ENCODE results near the gene SPIN1.

The SPIN1 gene

GRCh38 chr9:88501086-88501485 is 112.8 kb downstream of the SPIN1 start:
- DNase-seq, result no peak

GRCh38 chr9:88502552-88503034 is 114.3 kb downstream of the SPIN1 start:
- no peak for DNase-seq

DNA sequence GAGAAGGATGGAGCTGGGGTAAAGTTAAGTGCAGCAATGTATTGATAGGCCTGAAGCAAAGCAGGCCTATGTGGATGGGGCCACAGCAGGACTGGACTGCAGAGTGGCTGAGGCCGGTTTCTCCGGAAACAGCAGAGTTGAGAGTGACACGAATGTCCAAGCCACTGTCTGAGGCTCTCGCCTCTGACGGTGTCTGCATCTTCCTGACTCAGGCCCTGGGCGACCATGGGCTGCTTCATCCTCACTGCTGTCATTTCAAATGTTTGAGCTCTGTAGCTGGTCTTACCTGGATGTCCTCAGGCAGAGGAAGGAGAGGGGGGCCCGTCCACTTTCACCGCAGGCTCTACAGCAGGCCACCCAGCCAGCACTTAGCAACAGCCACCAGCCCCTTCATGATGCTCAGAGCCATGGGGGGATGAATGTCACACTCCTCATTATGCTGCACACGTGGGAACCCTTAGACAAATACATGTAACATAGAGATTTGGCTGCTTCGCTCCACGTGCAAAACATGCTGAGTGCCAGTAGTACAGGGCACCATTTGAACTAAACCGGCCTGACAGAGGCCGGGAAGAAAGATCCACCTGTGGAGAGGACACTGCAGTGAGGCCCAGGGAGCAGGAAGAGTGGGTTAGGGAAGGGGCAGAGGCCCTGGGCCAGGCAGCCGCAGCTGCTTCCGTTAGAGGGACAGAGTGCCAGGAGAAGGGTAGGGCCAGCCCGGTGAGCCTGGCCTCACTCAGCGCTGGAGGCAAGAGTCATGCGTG is 115.0 kb downstream of the SPIN1 start:
- DNase-seq, result no peak

- no peak for DNase-seq
Observed at GRCh38 chr9:88503845-88504764, 115.9 kb downstream of the SPIN1 start.

- DNase-seq, result no peak
Observed at GRCh38 chr9:88508326-88508725, 120.1 kb downstream of the SPIN1 start.

DNA sequence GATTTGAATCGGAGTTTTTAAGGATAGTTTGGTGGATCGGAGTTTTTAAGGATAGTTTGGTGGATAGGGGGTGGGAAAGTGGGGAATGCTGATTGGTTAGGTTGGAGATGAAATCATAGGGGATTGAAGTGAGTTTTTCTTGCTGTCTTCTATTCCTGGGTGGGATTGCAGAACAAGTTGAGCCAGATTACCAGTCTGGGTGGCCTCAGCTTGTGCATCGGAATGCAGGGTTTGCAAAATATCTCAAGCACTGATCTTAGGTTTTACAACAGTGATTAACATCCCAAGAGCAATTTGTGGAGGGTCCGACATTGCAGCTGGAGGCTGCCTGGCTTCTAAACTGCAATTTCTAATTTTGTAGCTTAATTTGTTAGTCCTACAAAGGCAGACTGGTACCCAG is 123.7 kb downstream of the SPIN1 start:
- no peak for DNase-seq

- DNase-seq, result no peak
Observed at GRCh38 chr9:88514247-88514646, 126.0 kb downstream of the SPIN1 start.

DNA sequence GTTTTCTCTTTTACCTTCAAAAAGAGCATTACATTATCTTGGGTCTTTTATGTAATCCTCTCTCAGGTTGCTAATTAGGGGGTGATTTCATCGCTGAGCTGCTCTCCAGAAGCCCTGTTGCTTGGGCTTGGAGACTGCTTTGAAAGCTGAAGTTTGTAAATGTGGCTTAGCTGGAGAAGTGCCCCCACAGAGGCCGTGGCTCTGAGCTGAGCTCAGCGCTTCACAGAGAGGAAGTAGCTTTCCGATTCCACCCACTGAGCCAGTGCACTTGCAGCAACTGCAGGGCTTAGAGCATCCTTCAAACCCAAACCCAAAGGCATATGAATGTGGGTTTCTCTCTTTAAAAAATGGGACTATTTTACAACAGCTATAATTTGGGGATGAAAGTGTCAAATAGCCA is 133.1 kb downstream of the SPIN1 start:
- peak; percentile 55 for DNase-seq

- no peak for DNase-seq
Observed at GRCh38 chr9:88522360-88522759, 134.1 kb downstream of the SPIN1 start.

DNA sequence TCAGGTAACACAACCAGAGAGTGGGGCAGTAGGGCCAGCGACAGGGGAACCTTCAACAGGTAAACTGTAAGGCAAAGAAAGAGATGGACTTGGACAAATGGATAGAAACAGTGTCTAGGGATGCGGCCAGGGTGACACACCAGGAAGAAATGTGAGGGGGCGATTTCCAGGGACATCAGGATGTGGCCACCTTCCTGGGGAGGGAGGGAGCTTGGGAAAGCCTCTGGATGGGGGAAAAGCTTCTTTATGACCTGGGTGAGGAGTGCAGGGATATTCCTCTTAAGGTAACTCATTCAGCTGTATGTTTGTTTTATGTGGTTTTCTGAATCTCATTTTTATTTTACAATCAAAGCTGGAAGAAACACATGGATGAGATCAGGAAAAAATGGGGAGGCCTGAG is 134.8 kb downstream of the SPIN1 start:
- DNase-seq, result no peak

DNA sequence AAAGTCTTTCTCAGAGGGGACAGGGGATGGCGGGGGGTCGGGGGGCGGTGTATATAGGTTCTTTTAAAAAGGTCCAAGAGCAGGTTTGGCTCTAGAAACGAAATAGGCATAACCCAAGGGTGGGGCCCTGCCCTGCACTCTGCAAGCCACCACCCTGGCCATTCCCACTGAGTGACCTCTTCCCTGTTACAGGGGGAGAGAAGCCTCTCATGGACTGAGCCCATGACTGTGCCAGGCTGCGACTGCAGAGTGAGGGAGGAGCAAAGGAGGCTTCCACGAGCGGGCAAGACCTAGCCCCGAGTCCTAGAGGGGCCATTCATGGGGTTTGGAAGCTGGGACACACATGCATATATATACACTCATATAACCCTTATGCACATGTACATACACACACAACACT is 136.7 kb downstream of the SPIN1 start:
- no peak for DNase-seq

- DNase-seq, result no peak
Observed at GRCh38 chr9:88527618-88528017, 139.4 kb downstream of the SPIN1 start.
